BE2C (cell line): ENCODE data around the gene OR1L8.

Experiments used
- DNase-seq: peaks from one replicate; pipeline ENCODE4 v3.0.0-alpha.2; 2020
- H3K27me3 ChIP-seq: fragments of 250-450 bp; sonication (Bioruptor Pico); 2 replicates; pipeline ENCODE4 v1.5.1; 2020; ENCODE audit warnings: mild to moderate bottlenecking
- H3K36me3 ChIP-seq: fragments of 250-450 bp; sonication (Bioruptor Pico); 2 replicates; pipeline ENCODE4 v1.5.1; 2020; ENCODE audit warnings: mild to moderate bottlenecking
- H3K4me1 ChIP-seq: fragments of 250-450 bp; sonication (Bioruptor Pico); 2 replicates; pipeline ENCODE4 v1.5.1; 2020
- H3K4me3 ChIP-seq: 2 replicates; pipeline ENCODE4 v1.5.1; 2011; ENCODE audit warnings: low read depth, low read length
- H3K9me3 ChIP-seq: fragments of 250-450 bp; sonication (Bioruptor Pico); 2 replicates; pipeline ENCODE4 v1.5.1; 2020
- CTCF ChIP-seq: IDR thresholded peaks from 2 replicates; pipeline ENCODE4 v1.5.1; 2012; ENCODE audit warnings: mild to moderate bottlenecking, low read depth, low read length

OR1L8 gene

DNA sequence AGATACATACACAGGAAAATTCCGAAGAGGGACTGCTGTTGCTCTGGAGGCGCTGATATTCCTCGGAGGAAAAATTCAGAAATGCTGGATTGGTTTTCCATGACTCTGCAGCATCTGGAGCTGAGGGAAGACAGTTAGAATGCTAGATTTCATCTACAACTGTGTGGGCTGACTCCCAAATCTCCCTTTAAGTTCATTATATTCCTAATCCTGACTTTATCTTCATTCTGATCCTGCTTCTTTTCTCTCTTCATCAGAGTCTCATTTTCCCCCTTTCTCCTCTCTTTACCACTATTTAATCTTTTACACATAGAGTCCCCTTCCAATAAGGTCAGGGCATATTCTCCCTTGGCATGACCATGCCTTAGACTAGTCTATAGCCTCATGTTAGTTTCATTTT is 56.0 kb downstream of the OR1L8 start, which contains the start of gene OR1N1:
Gene OR1N1, minus strand, starts transcription at position 101 of the 400 bp plus-strand sequence. Its CDS starts 0 bp downstream, at position 101.
- Histone ChIP-seq H3K9me3 (no peaks in the 10 kb centered on the region), H3K4me1 (no peaks in the 10 kb centered on the region), H3K36me3 (no peaks in the 10 kb centered on the region), H3K4me3 (no peak within 1 kb of the TSS), H3K27me3 (peaks cover 12% of the 10 kb centered on the region; the same call in 1 of the 2 replicates)
- no peak for TF ChIP-seq CTCF
- no peak for DNase-seq

- no peaks in the 10 kb centered on the region for H3K9me3 ChIP-seq
- no peaks in the 10 kb centered on the region for H3K4me1 ChIP-seq
- H3K27me3 ChIP-seq: peaks cover 12% of the 10 kb centered on the region; the same call in 1 of the 2 replicates
- no peak for DNase-seq
- H3K36me3 ChIP-seq: no peaks in the 10 kb centered on the region
- H3K4me3 ChIP-seq: no peak overlapping the region
- no peak for TF ChIP-seq CTCF
Measured at GRCh38 chr9:122526602-122527001, 56.6 kb downstream of the OR1L8 start.

DNA sequence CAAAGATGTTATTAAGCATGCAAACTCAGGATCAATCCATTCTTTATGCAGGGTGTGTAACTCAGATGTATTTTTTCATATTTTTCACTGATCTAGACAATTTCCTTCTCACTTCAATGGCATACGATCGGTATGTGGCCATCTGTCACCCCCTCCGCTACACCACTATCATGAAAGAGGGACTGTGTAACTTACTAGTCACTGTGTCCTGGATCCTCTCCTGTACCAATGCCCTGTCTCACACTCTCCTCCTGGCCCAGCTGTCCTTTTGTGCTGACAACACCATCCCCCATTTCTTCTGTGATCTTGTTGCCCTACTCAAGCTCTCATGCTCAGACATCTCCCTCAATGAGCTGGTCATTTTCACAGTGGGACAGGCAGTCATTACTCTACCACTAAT is 63.8 kb downstream of the OR1L8 start:
- no peaks in the 10 kb centered on the region for H3K36me3 ChIP-seq
- peaks cover 9% of the 10 kb centered on the region for H3K27me3 ChIP-seq
- TF ChIP-seq CTCF: no peak
- no peak for DNase-seq
- H3K4me1 ChIP-seq: no peaks in the 10 kb centered on the region
- H3K9me3 ChIP-seq: no peaks in the 10 kb centered on the region
- no peak overlapping the region for H3K4me3 ChIP-seq

- Histone ChIP-seq H3K27me3 (peaks cover 9% of the 10 kb centered on the region), H3K9me3 (no peaks in the 10 kb centered on the region), H3K4me3 (no peak within 1 kb of the TSS), H3K36me3 (no peaks in the 10 kb centered on the region), H3K4me1 (no peaks in the 10 kb centered on the region)
- DNase-seq: no peak
- no peak for TF ChIP-seq CTCF
Measured at GRCh38 chr9:122518841-122519240, 64.3 kb downstream of the OR1L8 start, which contains the start of gene OR1J4. OR1J4 (plus strand) TSS chr9:122519141; CDS start chr9:122519141, 0 bp downstream.

GRCh38 chr9:122518226-122518625 is 65.0 kb downstream of the OR1L8 start:
- Histone ChIP-seq H3K4me1 (no peaks in the 10 kb centered on the region), H3K9me3 (no peaks in the 10 kb centered on the region), H3K36me3 (no peaks in the 10 kb centered on the region), H3K27me3 (peaks cover 9% of the 10 kb centered on the region), H3K4me3 (no peak overlapping the region)
- DNase-seq: no peak
- TF ChIP-seq CTCF: no peak
